HCT116 (cell line): ENCODE data around the gene PIK3R2.

Experiments used
- CTCF ChIP-seq, 3 experiments: fragments of 200-600 bp in 1 of 3; sonication (generic) in 1 of 3; IDR thresholded peaks in 2 of 3; conservative IDR thresholded peaks in 1 of 3; 2 replicates each; pipeline ENCODE4 v1.5.1; 2012 to 2017; ENCODE audit warnings: low read depth in 2 of 3, low read length in 2 of 3, antibody characterized with exemption in 1 of 3, borderline replicate concordance in 1 of 3, control low read depth in 1 of 3, mild to moderate bottlenecking in 1 of 3, mixed read lengths in 1 of 3, mixed run types in 1 of 3, moderate library complexity in 1 of 3; ENCODE audit not compliant: insufficient read depth in 1 of 3
- EGR1 ChIP-seq: IDR thresholded peaks from 2 replicates; pipeline ENCODE4 v1.6.1; 2012; ENCODE audit warnings: low read depth
- EZH2 ChIP-seq: fragments of 200-600 bp; sonication (generic); IDR thresholded peaks from 2 replicates; pipeline ENCODE4 v1.6.1; 2017; ENCODE audit warnings: antibody characterized with exemption, mixed run types
- POLR2A ChIP-seq: IDR thresholded peaks from 2 replicates; pipeline ENCODE4 v1.7.0; 2011; ENCODE audit warnings: borderline replicate concordance; ENCODE audit not compliant: insufficient read depth, insufficient read length; ENCODE audit errors: extremely low read depth
- TCF7L2 ChIP-seq: IDR thresholded peaks from 2 replicates; pipeline ENCODE4 v1.7.0; 2011; ENCODE audit warnings: borderline replicate concordance, inconsistent platforms; ENCODE audit not compliant: insufficient read depth, insufficient read length; ENCODE audit errors: extremely low read depth
- TF ChIP-seq, protein P1 (sequence below): IDR thresholded peaks from 2 replicates; pipeline ENCODE4 v1.6.1; 2011; ENCODE audit warnings: mild to moderate bottlenecking, low read length, moderate library complexity; ENCODE audit not compliant: insufficient replicate concordance; ENCODE audit errors: extremely low read depth
- TF ChIP-seq, protein P2 (sequence below): IDR thresholded peaks from 2 replicates; pipeline ENCODE4 v1.6.1; 2012

- TF ChIP-seq CTCF (IDR thresholded peaks at IDR 0.05 in 2 of 3, conservative IDR thresholded peaks at IDR 0.05 in 1 of 3; ENCODE audit: borderline replicate concordance in 1 of 3, insufficient read depth in 1 of 3, low read depth in 2 of 3, low read length in 2 of 3) (no peak), EZH2 (no peak), POLR2A (no peak), TCF7L2 (no peak), EGR1 (no peak)
- TF ChIP-seq, protein P1, sequence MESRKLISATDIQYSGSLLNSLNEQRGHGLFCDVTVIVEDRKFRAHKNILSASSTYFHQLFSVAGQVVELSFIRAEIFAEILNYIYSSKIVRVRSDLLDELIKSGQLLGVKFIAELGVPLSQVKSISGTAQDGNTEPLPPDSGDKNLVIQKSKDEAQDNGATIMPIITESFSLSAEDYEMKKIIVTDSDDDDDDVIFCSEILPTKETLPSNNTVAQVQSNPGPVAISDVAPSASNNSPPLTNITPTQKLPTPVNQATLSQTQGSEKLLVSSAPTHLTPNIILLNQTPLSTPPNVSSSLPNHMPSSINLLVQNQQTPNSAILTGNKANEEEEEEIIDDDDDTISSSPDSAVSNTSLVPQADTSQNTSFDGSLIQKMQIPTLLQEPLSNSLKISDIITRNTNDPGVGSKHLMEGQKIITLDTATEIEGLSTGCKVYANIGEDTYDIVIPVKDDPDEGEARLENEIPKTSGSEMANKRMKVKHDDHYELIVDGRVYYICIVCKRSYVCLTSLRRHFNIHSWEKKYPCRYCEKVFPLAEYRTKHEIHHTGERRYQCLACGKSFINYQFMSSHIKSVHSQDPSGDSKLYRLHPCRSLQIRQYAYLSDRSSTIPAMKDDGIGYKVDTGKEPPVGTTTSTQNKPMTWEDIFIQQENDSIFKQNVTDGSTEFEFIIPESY: no peak
- TF ChIP-seq, protein P2, sequence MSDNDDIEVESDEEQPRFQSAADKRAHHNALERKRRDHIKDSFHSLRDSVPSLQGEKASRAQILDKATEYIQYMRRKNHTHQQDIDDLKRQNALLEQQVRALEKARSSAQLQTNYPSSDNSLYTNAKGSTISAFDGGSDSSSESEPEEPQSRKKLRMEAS: no peak
Measured at GRCh38 chr19:18202397-18202777, 49.4 kb downstream of the PIK3R2 start.
